HG03457 (cell line): ENCODE results near the gene ANKRD33B.
A peak's percentile ranks its signal among the peaks of the same experiment; 100 is the strongest.

Source experiments
- ATAC-seq: cut with Tn5 transposase; IDR thresholded peaks from one replicate; pipeline ENCODE4 v1.9.1; 2021; ENCODE audit warnings: moderate number of reproducible peaks; ENCODE audit not compliant: unreplicated experiment

Gene ANKRD33B

DNA sequence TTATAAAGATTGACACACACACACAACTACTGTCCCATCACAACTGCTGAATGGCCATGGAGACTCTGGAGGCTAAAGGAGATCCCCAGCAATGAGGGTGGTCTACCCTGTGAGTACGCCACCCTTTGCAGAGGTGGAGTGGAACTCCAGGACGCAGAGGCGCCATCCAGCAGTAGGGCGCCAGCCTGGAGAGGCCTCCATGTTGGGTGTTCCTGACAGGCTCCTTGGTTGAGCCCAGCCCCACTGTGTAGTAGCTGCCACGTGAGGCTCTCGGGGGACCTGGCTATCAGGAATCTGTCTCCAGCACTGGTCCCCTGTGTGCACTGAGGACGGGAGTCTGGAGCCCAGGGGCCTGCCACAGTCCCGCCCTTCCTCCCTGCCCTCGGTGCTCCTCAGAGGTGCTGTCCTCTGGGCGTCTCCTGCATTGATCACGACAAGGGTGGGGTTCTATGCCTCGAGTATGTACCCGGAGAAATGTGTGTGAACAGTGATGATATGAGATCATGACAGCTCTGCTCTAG is 124.8 kb downstream of the ANKRD33B start:
- no peak for ATAC-seq

DNA sequence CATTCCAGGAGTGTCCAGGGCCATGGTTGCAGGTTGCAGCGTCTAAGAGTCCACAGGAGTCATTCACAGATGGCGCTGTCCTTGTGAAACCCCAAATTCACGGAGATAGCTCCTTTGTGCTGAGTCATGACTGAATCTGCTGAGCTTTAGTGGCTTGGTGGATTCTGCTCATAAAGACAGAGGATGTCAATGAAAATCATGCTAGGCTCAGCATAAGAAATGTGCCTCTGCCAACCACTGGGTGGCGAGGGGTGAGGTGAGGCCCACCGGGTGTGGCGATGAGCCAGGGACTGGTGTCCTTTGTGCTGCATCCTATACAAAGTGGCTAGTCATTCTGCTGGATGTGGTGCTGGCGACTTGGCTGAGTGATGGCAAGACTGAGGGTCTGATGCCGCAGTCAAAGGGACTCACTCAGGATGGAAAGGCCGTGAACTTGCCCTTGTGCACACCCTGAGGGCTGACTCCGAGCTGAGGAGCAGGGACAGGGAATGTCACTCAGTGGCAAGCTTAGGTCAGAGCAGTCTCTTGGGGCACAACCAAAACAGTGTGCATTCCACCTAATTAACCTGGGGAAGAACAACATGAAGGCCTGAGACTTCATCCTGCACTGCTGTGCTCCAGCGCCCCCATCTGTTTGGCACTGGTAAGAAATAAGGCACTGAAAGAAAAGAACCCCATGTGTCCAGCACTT is 125.7 kb downstream of the ANKRD33B start:
- ATAC-seq, result no peak

DNA sequence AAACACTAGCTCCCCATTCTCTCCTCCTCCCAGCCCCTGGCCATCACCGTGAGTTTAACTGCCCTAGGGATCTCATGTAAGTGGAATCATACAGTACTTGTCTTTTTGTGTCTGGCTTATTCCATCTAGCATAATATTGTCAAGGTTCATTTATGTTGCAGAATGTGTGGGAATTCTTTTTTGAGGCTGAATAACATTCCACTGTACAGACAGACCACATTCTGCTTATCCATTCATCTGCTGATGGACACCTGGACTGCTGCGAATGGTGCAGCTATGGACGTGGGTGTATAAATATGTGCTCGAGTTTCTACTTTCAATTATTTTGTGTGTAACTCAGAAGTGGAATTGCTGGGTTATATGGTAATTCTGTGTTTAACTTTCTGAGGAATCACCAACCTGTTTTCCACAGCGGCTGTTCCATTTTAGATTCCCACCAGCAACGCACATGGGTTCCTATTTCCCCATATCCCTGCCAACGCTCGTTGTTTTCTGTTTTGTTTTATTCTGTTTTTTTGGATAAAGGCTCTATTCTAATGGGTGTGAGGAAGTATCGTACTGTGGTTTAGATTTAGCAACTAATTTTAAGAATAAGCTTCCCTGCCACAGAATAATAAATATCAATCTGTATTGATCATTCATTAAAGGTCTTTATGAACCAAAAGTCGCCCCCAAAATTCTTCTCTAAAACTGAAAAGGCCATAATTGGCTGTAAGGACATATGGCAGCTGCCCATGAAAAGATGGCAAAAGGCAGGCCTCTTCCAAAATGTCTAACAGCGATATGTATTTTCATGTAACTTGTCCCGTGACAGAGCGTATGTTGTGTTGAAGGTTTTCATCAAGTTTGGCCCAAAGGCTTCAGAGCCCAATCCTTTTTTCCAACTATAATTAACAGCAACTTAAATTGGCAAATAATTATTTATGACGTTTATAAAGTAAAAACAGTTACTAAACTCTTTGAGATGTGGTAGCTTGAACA is 126.9 kb downstream of the ANKRD33B start:
- ATAC-seq, result no peak

DNA sequence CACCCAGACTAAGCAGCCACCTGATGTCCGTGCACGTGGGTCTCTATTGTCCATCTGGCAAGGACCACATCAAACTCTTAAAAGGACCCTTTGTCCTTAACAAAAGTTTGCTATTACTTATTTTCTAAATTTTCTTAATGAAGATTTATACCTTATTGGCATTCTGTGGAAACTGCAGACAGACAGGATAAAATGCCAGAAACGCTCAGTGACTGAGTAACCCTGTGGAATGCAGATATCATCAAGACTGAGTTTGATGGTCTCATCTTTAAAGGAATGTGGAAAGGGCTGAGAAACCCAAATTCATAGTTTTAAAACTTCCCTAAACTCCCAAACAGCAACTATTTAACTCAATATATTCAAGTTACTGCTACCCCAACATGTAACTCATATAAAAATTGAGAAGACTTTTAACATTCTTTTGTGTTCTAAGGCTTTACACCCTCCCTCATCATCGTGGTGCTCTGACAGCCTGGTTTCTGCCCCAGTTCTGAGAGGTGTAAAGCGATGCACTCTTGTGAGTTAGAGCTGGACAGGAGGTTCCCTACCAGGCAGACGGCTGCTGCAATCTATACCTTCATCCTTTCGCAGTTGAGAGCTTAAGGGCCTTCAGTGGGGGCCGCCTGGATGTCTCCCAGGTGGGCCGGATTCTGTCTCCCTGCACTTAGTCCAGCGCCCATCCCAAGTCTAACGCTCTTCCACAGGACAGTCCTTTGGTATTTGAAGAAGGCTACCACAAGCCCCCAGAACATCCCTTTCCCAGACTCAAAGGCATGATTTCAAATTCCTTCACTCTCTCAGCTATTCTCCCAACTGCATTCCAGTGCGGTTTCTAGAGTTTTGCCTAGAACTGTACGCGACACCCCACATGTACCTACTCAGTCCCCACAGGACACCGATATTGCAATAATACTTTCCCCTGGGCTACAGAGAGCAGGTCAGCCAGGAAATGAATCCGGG is 128.2 kb downstream of the ANKRD33B start:
- no peak for ATAC-seq

DNA sequence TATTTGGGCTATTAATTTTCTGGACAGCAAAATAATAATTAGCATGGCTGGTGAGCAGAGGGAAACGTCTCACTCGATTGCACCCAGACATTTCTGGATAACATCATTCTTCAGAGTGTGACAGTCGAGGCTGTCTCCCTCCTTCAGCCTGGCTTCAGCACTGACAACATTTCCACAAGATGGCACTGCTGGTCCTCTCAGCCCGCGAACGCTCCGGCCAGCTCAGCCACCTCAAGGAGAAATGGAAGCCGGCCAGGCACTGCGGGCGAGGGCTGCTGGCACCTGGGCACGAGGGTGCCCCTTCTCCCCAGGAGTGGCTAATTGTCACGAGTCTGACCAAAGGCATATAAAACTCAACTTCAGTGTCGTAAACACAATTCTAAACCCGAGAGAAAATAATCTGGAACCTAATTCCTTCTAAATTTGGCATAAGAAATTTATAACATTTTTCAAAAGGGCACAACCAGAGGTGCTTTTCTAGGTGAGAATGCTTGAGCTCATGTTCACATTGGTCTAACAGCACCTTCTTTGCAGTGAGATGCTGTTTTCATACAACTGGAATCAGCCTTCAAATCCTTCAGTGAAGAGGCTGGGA is 131.3 kb downstream of the ANKRD33B start:
- peak; percentile 36 for ATAC-seq

DNA sequence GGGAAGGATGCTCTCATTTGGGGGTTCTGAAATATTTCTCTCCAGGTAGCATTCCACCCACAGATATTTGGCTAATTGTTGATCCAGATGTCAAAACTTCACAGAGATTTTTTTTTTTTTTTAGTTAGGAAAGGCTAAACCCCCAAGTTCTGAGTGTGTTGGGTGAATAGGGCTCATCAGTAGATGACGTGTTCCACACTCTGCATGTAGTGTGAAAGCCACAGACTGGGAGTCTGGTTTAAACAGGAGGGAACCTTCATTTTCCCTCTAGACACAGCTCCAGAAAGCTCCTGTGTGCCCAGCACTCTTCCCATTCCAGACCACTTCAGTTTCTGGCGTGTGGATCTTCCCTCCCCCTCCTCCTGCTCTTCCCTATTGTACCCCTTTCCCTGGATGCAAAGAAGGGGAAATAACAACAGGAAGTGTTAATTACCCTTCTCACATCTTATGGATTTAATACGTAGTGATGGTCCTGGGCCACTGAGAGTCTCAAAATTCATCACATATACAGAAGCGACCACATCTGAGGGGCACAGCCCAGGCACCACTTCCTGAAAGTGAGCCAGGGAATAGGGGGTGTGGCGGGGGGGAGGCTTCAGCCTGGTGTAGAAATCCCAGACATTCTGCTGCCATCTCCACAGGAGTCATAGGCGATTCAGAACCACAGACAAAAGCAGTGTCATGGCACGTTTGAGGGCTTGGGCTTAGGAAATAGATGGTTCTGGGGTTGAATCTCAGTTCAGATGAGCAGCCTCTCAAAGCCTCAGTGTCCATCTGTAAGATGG is 132.1 kb downstream of the ANKRD33B start:
- no peak for ATAC-seq

DNA sequence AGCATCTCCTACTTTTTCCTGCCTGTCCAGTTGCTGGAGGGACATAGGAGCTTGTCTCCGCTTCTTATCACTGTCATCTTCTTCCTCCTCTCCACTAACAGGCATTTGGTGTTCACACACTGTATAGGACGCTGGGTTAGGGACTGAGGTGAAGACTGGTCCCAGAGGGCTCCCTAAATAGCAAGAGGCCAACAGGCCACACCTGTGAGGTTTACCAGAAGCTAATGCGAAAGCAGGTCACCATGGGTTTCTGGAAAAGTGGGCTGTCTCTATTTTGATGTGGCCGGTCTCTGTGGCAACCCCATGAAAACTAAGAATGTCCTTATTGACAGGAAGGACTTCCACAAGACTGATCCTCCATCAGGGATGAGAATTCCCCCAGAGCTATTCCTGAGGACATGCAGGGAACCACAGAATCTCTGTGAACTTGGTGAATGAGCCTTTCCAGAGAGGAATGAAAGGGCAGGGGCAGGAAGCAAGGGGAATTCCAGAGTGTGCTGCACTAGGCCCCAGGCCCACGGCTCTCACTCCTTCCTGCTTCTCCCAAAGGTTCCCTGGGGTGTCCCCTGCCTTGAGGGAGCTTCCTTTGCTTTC is 135.5 kb downstream of the ANKRD33B start:
- ATAC-seq, result peak; percentile 27

DNA sequence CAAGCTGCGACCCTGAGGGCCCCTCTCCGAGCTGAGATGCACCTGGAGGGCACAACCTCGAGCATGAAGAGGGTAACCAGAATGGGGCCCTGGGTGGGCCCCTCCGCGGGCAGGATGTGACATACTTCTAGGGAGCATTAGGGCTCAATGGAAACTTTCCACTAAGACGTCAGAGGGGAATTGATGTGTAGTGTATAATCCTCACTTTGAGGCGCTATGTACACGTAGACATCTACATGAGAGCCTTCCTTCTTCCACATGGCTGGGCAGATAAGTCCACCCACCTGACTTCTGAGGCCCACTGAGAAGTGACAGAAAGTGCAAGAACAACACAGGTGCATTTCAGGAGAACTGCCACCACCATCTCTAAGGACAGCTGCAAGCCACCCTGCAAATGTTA is 136.1 kb downstream of the ANKRD33B start:
- ATAC-seq, result peak; percentile 55

DNA sequence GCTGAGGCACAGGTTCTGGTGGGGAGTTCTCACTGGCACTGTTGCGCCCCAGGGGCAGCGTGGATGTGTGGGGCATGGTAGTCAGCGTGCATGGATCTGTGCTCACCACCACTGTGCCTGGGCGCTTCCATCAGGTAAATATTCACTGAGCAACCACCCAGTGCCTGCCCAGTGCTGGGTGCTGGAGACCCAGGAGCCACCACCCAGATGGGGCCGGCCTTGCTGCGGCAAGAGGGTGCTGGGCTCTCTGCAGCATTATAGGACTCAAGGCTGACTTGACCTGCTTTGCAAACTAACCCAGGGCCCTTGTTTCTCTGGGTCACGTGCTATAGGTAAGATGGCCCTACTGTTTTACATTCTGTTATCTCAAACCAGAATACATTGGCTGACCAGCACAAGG is 136.6 kb downstream of the ANKRD33B start:
- ATAC-seq, result peak; percentile 0

DNA sequence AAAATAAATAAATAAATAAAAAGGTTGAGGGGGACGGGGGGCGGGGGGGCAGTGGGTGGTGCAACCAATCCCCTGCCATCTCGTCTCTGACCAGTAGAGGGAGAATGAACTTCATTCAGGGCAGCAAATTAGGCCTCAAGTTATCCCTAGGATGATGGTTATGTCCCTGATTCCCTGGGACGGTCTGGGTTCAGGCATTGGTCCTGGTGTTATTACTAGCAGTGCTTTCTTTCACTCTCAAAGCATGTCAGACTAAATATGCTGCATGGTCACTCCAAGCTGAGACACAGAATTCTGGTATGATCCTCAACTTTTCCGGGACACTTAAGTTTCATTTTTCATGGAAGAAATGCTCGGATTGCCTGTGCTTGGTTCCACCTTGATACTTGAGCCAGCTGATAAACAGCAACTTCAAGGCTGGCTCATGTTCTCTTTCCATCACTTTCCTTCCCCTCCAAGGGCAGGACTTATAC is 137.7 kb downstream of the ANKRD33B start:
- no peak for ATAC-seq

DNA sequence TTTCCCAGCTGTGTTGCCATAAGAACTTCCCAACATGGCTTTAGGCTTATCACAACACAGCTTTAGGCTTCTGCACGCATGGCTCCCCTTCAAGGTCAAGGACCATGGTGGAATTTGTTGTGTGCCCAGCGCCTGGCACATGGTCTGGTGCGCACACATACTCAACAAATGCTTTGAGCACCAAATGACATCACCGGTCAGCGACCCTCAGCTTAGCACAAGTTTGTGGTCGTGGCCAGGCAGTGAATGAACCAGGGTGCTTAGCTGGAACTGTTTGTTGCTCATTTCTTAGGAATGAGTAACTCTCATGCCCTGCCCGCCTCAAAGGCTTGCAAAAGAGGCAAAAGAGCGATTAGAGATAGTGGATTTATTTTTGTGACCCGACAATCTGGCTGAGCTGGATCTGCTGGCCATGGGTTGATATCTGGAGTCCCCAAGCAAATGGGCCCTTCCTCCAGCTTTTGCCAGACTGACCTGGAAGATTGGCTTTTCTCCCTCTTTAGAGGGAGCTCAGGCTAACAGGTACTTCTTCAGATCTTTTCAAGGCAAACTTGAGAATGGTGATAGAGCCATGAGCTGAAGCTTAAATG is 138.3 kb downstream of the ANKRD33B start:
- ATAC-seq, result no peak

DNA sequence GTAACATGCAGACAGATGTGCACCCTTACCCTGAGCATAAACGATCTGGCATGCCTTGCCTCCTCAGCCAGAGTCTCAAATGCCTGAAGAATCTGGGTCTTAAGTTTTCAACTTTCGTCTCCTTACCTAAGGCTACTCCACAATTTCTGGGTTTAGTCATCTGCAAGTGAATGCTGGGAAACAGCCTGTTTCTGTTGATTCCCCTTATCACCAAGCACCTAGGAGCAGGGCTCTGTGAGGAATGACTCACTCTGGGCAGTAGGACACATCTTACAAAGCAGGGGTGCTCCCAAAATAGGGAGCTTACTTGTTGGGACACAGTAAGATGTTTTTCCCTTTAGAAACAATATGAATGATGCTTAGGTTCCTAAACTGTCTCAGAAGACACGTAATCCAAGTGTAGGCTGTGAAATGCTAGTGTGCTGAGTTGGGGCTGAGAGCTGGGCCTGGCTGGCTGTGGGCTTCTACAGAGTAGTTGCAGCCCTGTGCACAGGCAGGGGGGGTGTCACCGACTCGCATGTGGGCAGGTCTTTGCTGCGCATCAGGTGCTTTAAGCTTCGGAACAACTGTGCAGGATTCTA is 139.1 kb downstream of the ANKRD33B start:
- no peak for ATAC-seq

DNA sequence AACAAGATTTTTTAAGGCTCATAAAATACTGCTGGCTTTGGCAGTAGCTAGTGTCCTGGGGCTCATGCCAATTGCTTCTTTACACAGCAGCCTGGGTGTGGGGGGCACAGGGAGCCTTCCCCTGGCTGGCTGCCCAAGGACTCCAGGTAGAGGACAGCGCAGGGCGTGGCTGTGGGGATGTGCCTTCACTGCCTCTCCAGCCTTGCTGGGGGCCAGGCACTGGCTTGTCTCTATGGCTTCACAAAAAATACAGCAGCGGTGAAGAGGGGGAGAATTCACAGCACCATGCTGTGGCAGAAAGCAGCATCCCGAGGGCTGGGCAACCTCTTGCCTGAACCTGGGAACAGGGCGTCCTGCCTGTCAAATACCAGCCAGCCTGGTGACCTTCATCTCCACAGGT is 139.8 kb downstream of the ANKRD33B start:
- no peak for ATAC-seq

DNA sequence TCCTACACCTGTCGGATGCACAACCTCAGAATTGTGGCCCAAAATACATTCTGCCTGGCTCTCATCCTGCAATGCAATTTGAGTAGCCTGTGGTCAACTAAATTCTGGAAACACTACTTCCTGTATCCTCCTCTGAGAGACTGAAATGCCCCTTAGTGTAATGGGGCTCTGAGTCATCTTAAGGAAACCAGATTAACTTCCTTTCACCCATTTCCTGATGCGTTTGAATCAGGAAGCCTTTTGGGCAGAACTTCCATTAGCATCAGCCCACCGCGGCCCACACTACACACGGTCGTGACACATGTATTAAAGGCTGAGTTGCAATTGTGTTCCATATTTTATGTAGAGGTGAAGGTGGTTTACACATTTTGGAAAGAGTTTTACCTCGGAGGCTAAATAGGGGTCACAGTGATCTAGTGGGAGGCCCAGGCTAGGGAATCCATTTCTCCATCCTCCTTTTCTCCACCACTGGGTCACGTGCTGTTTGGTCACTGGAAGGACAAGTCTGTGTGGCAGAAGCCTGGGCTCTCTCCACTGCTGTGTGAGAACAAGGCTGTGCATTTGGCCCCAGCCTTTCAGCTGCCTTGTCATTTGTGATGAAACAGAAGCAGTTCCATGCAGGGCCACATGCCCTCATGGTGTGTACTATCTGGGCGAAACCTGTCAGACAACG is 141.2 kb downstream of the ANKRD33B start:
- no peak for ATAC-seq

DNA sequence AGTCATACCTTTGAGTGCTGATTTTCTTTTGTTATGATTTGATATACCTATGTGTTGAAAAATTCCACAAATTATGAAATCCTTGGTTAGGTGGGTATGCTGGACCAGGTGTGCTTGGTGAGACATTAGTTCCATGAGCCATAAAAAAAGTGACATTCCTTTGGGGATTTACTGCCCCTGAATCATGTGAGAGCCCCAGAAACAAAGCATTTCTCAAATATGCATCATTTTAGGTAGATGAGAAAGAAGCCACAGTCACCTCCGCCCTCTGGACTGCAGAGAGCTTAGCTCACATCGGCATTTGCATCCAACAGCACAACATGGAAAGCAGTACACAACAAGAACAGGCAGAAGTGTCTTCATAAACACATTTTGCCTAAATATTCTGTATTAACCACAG is 141.9 kb downstream of the ANKRD33B start:
- ATAC-seq, result no peak

DNA sequence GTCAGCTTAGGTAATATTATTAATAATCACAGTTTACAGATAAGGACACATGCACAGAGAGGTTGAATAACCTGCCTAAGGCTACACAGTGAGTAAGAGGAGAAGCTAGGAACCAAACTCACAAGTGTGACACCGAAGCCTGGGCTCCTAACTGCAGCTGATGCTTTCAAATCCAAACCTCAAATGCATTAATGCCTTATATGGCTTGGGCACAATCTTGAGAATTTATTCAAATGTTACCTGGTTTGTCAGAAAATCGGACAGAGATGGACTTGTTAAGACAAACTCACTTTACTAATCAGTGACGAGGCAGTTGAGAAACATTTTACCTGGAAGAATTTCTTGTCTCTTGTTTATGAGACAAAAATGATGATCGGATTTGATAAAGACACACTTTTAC is 142.5 kb downstream of the ANKRD33B start:
- no peak for ATAC-seq
